ENCODE data around the gene QKI. TPM values are rescaled to one million over a fixed set of nuclear protein-coding genes. Genes with fewer than 3 reads are reported as not detected.
A peak's percentile ranks its signal among the peaks of the same experiment; 100 is the strongest.
"Not testable (repeated sequence)": the region's sequence is repeated elsewhere in the genome, so short reads cannot be mapped to it uniquely, and the experiment has no call there.

QKI gene
- total RNA-seq, 2 experiments from 2014 or later: 69.0 to 70.6 TPM

- no peak for DNase-seq
- Mint-ChIP-seq H3K4me1 (peaks cover 10% of the 10 kb centered on the region), H3K9me3 (ENCODE audit: low read depth) (peaks cover 17% of the 10 kb centered on the region), H3K27me3 (no peaks in the 10 kb centered on the region), H3K4me3 (no peak overlapping the region), H3K27ac (no peak overlapping the region), H3K36me3 (peaks cover 44% of the 10 kb centered on the region)
- CTCF ChIA-PET: interaction anchor here (0.9 kb wide), 1 partner anchor 9 kb away, joined by 3 read pairs; no protein-coding TSS in a partner anchor
- ATAC-seq: no peak
Measured at GRCh38 chr6:163469459-163469985, 55.0 kb downstream of the QKI start.

- Mint-ChIP-seq H3K27ac (no peak overlapping the region), H3K36me3 (peaks cover 38% of the 10 kb centered on the region), H3K4me1 (peaks cover 8% of the 10 kb centered on the region), H3K9me3 (ENCODE audit: low read depth) (peaks cover 17% of the 10 kb centered on the region), H3K27me3 (no peaks in the 10 kb centered on the region), H3K4me3 (no peak overlapping the region)
- no peak for DNase-seq
- CTCF ChIA-PET: interaction anchor here (1.0 kb wide), 1 partner anchor 10 kb away, joined by 3 read pairs; no protein-coding TSS in a partner anchor
- no peak for ATAC-seq
Measured at GRCh38 chr6:163470611-163471010, 56.1 kb downstream of the QKI start.

- Mint-ChIP-seq H3K36me3 (peaks cover 32% of the 10 kb centered on the region), H3K4me1 (no peaks in the 10 kb centered on the region), H3K4me3 (no peak overlapping the region), H3K9me3 (ENCODE audit: low read depth) (peaks cover 20% of the 10 kb centered on the region), H3K27ac (no peak overlapping the region), H3K27me3 (no peaks in the 10 kb centered on the region)
- no peak for DNase-seq
- ATAC-seq: no peak
- CTCF ChIA-PET: no interaction called here
Measured at GRCh38 chr6:163474581-163474980, 60.1 kb downstream of the QKI start.

- DNase-seq; H3K27me3 Mint-ChIP-seq; CTCF ChIA-PET; H3K27ac Mint-ChIP-seq; H3K9me3 Mint-ChIP-seq (ENCODE audit: low read depth); ATAC-seq; H3K4me1 Mint-ChIP-seq; H3K4me3 Mint-ChIP-seq: not testable (repeated sequence)
- H3K36me3 Mint-ChIP-seq: peaks cover 24% of the 10 kb centered on the region
Measured at GRCh38 chr6:163476946-163477345, 62.4 kb downstream of the QKI start.

- CTCF ChIA-PET: no interaction called here
- Mint-ChIP-seq H3K4me3 (no peak overlapping the region), H3K36me3 (peaks cover 22% of the 10 kb centered on the region), H3K27ac (no peak overlapping the region), H3K4me1 (peaks cover 2% of the 10 kb centered on the region), H3K27me3 (no peaks in the 10 kb centered on the region), H3K9me3 (ENCODE audit: low read depth) (no peaks in the 10 kb centered on the region)
- DNase-seq (no peak), ATAC-seq (no peak)
Measured at GRCh38 chr6:163483107-163483506, 68.6 kb downstream of the QKI start.

GRCh38 chr6:163485388-163485851, 70.9 kb downstream of the QKI start:
- H3K27me3 Mint-ChIP-seq: no peaks in the 10 kb centered on the region
- CTCF ChIA-PET: no interaction called here
- H3K9me3 Mint-ChIP-seq (ENCODE audit: low read depth): no peaks in the 10 kb centered on the region
- H3K4me3 Mint-ChIP-seq: no peak overlapping the region
- peaks cover 12% of the 10 kb centered on the region for H3K36me3 Mint-ChIP-seq
- no peak overlapping the region for H3K27ac Mint-ChIP-seq
- no peak for ATAC-seq
- no peak for DNase-seq
- H3K4me1 Mint-ChIP-seq: peaks cover 2% of the 10 kb centered on the region

- Mint-ChIP-seq H3K27me3 (no peaks in the 10 kb centered on the region), H3K4me3 (no peak overlapping the region)
Measured at GRCh38 chr6:163486821-163487220, 72.3 kb downstream of the QKI start.

GRCh38 chr6:163487606-163488005, 73.1 kb downstream of the QKI start:
- H3K27ac Mint-ChIP-seq: peak overlapping the region; percentile 7
- ATAC-seq (no peak), DNase-seq (no peak)
- no peaks in the 10 kb centered on the region for H3K27me3 Mint-ChIP-seq
- H3K4me1 Mint-ChIP-seq: peaks cover 5% of the 10 kb centered on the region
- CTCF ChIA-PET: no interaction called here
- no peaks in the 10 kb centered on the region for H3K9me3 Mint-ChIP-seq (ENCODE audit: low read depth)
- H3K36me3 Mint-ChIP-seq: peaks cover 7% of the 10 kb centered on the region
- no peak overlapping the region for H3K4me3 Mint-ChIP-seq

More at GRCh38 chr6:163486821-163487220, 72.3 kb downstream of the QKI start:
- Mint-ChIP-seq H3K27ac (no peak overlapping the region), H3K36me3 (peaks cover 7% of the 10 kb centered on the region), H3K9me3 (ENCODE audit: low read depth) (no peaks in the 10 kb centered on the region), H3K4me1 (peaks cover 5% of the 10 kb centered on the region)
- CTCF ChIA-PET: no interaction called here
- DNase-seq: no peak
- no peak for ATAC-seq

GRCh38 chr6:163489584-163489983, 75.1 kb downstream of the QKI start:
- CTCF ChIA-PET: no interaction called here
- H3K27me3 Mint-ChIP-seq: no peaks in the 10 kb centered on the region
- no peak for DNase-seq
- no peak overlapping the region for H3K27ac Mint-ChIP-seq
- no peak for ATAC-seq
- peaks cover 7% of the 10 kb centered on the region for H3K36me3 Mint-ChIP-seq
- H3K4me1 Mint-ChIP-seq: peaks cover 5% of the 10 kb centered on the region
- no peaks in the 10 kb centered on the region for H3K9me3 Mint-ChIP-seq (ENCODE audit: low read depth)
- H3K4me3 Mint-ChIP-seq: no peak overlapping the region

GRCh38 chr6:163490826-163491577, 76.5 kb downstream of the QKI start:
- DNase-seq (no peak), ATAC-seq (no peak)
- Mint-ChIP-seq H3K27ac (no peak overlapping the region), H3K4me3 (no peak overlapping the region), H3K36me3 (peaks cover 8% of the 10 kb centered on the region), H3K4me1 (peaks cover 5% of the 10 kb centered on the region), H3K9me3 (ENCODE audit: low read depth) (no peaks in the 10 kb centered on the region), H3K27me3 (no peaks in the 10 kb centered on the region)
- CTCF ChIA-PET: no interaction called here

GRCh38 chr6:163491737-163492300, 77.3 kb downstream of the QKI start:
- Mint-ChIP-seq H3K27me3 (no peaks in the 10 kb centered on the region), H3K4me3 (no peak overlapping the region), H3K36me3 (peaks cover 11% of the 10 kb centered on the region), H3K9me3 (ENCODE audit: low read depth) (no peaks in the 10 kb centered on the region), H3K27ac (no peak overlapping the region), H3K4me1 (peaks cover 5% of the 10 kb centered on the region)
- ATAC-seq: no peak
- DNase-seq: no peak
- CTCF ChIA-PET: no interaction called here

- H3K36me3 Mint-ChIP-seq: peaks cover 13% of the 10 kb centered on the region
- H3K27me3 Mint-ChIP-seq: no peaks in the 10 kb centered on the region
- peaks cover 3% of the 10 kb centered on the region for H3K9me3 Mint-ChIP-seq (ENCODE audit: low read depth)
- no peak overlapping the region for H3K4me3 Mint-ChIP-seq
- ATAC-seq (no peak), DNase-seq (no peak)
- CTCF ChIA-PET: no interaction called here
- no peak overlapping the region for H3K27ac Mint-ChIP-seq
- peaks cover 3% of the 10 kb centered on the region for H3K4me1 Mint-ChIP-seq
Measured at GRCh38 chr6:163494279-163494727, 79.8 kb downstream of the QKI start.

GRCh38 chr6:163496205-163496604, 81.7 kb downstream of the QKI start:
- no peak overlapping the region for H3K4me3 Mint-ChIP-seq
- ATAC-seq (no peak), DNase-seq (no peak)
- CTCF ChIA-PET: no interaction called here
- no peak overlapping the region for H3K27ac Mint-ChIP-seq
- H3K9me3 Mint-ChIP-seq (ENCODE audit: low read depth): peaks cover 3% of the 10 kb centered on the region
- H3K27me3 Mint-ChIP-seq: no peaks in the 10 kb centered on the region
- H3K4me1 Mint-ChIP-seq: no peaks in the 10 kb centered on the region
- H3K36me3 Mint-ChIP-seq: peaks cover 22% of the 10 kb centered on the region

- Mint-ChIP-seq H3K9me3 (ENCODE audit: low read depth) (peaks cover 11% of the 10 kb centered on the region), H3K4me3 (no peak overlapping the region), H3K27me3 (no peaks in the 10 kb centered on the region), H3K4me1 (no peaks in the 10 kb centered on the region), H3K36me3 (peaks cover 33% of the 10 kb centered on the region), H3K27ac (no peak overlapping the region)
- CTCF ChIA-PET: no interaction called here
- ATAC-seq (no peak), DNase-seq (no peak)
Measured at GRCh38 chr6:163500105-163500504, 85.6 kb downstream of the QKI start.
